H1 (cell line): Measurements from ENCODE around the gene CXCL11. TPM values are rescaled to one million over a fixed set of nuclear protein-coding genes. Genes with fewer than 3 reads are reported as not detected.

ENCODE experiments used
- CTCF ChIA-PET: fragments of 300-600 bp; sonication (Branson Sonifier 250); formaldehyde crosslinking; loops from one replicate; lab custom pipeline; 2021; ENCODE audit not compliant: partially characterized antibody; lab: Charles Lee
- POLR2A ChIA-PET: fragments of 300-600 bp; sonication (Branson Sonifier 250); formaldehyde crosslinking; loops from one replicate; lab custom pipeline; 2021; ENCODE audit warnings: inconsistent platforms; ENCODE audit not compliant: partially characterized antibody; lab: Charles Lee
- DNase-seq, 2 experiments: peaks; one replicate each; pipeline versions ENCODE4 v3.0.0 to v3.0.0-alpha.2; 2010 to 2022; ENCODE audit warnings: low spot score in 2 of 2, low read depth in 1 of 2, mixed read lengths in 1 of 2
- FAIRE-seq: peaks from 2 replicates; lab custom pipeline; 2011; peaks lifted over from hg19 to GRCh38; lab: Jason Lieb, UNC
- H2AFZ ChIP-seq: 2 replicates; pipeline ENCODE4 v1.8.1; 2012; ENCODE audit warnings: low read length, inconsistent platforms
- H2AK5ac ChIP-seq: 2 replicates; pipeline ENCODE4 v1.6.1; 2013; ENCODE audit warnings: low read depth, low read length
- H2BK120ac ChIP-seq: replicated peaks from 2 replicates; pipeline ENCODE3; 2013; ENCODE audit warnings: low read depth, low read length, inconsistent platforms
- H2BK12ac ChIP-seq: 2 replicates; pipeline ENCODE4 v1.6.1; 2013; ENCODE audit warnings: low read depth, low read length
- H2BK15ac ChIP-seq: 2 replicates; pipeline ENCODE4 v1.6.1; 2013; ENCODE audit warnings: low read length
- H2BK20ac ChIP-seq: 2 replicates; pipeline ENCODE4 v1.6.1; 2013; ENCODE audit warnings: low read length
- H2BK5ac ChIP-seq: 2 replicates; pipeline ENCODE4 v1.6.1; 2013; ENCODE audit warnings: low read depth, low read length
- H3K14ac ChIP-seq: 2 replicates; pipeline ENCODE4 v1.6.1; 2013; ENCODE audit warnings: inconsistent platforms; ENCODE audit not compliant: insufficient read length
- H3K18ac ChIP-seq: 2 replicates; pipeline ENCODE4 v1.6.1; 2013; ENCODE audit warnings: low read length; ENCODE audit errors: extremely low read depth
- H3K23ac ChIP-seq: 2 replicates; pipeline ENCODE4 v1.6.1; 2013; ENCODE audit warnings: inconsistent platforms; ENCODE audit not compliant: insufficient read length
- H3K23me2 ChIP-seq: 2 replicates; pipeline ENCODE4 v1.6.1; 2013; ENCODE audit warnings: low read depth, low read length
- H3K27ac ChIP-seq: 2 replicates; pipeline ENCODE4 v1.6.1; 2011; ENCODE audit warnings: low read depth, low read length, inconsistent platforms
- H3K27me3 ChIP-seq, 4 experiments: replicated peaks in 1 of 4; 1 replicate in 1 of 4; 2 replicates in 3 of 4; pipeline versions ENCODE4 v1.6.1 to v1.8.1; 2011 to 2013; ENCODE audit warnings: low read length in 3 of 4, mild to moderate bottlenecking in 3 of 4, inconsistent platforms in 2 of 4, mixed read lengths in 2 of 4, moderate library complexity in 1 of 4; ENCODE audit not compliant: control insufficient read depth in 3 of 4, insufficient read depth in 3 of 4; ENCODE audit errors: extremely low read depth in 1 of 4
- H3K36me3 ChIP-seq, 4 experiments: 2 replicates each; pipeline versions ENCODE4 v1.6.1 to v1.8.1; 2011 to 2013; ENCODE audit warnings: mild to moderate bottlenecking in 4 of 4, low read length in 3 of 4, moderate library complexity in 2 of 4, control low read depth in 1 of 4, inconsistent platforms in 1 of 4; ENCODE audit not compliant: insufficient read depth in 4 of 4, control insufficient read depth in 2 of 4
- H3K4ac ChIP-seq: replicated peaks from 2 replicates; pipeline ENCODE3; 2013; ENCODE audit warnings: low read length, low read depth, mixed read lengths, inconsistent platforms; ENCODE audit not compliant: insufficient read length
- H3K4me1 ChIP-seq, 4 experiments: replicated peaks in 1 of 4; 1 replicate in 1 of 4; 2 replicates in 3 of 4; pipeline versions ENCODE4 v1.6.1 to v1.8.1; 2011 to 2013; ENCODE audit warnings: low read length in 3 of 4, inconsistent platforms in 2 of 4, mixed read lengths in 1 of 4; ENCODE audit not compliant: insufficient read depth in 4 of 4, control insufficient read depth in 3 of 4
- H3K4me2 ChIP-seq, 2 experiments: 2 replicates each; pipeline versions ENCODE4 v1.6.1 to v1.8.1; 2011 to 2013; ENCODE audit warnings: low read depth in 2 of 2, low read length in 2 of 2, control low read depth in 1 of 2, inconsistent platforms in 1 of 2, mild to moderate bottlenecking in 1 of 2; ENCODE audit not compliant: insufficient read depth in 1 of 2
- H3K4me3 ChIP-seq, 4 experiments: fragments of 200-600, 300-600 bp in 1 of 4; sonication (generic), shearing (Covaris generic), sonication (Bioruptor Twin) in 1 of 4; 2 replicates each; pipeline versions ENCODE4 v1.5.1 to v1.8.1; 2011 to 2016; ENCODE audit warnings: low read length in 4 of 4, low read depth in 3 of 4, control low read depth in 2 of 4, inconsistent platforms in 2 of 4, mild to moderate bottlenecking in 2 of 4, mixed read lengths in 1 of 4, moderate library complexity in 1 of 4; ENCODE audit not compliant: insufficient read depth in 2 of 4; ENCODE audit errors: extremely low read depth in 1 of 4
- H3K56ac ChIP-seq: replicated peaks from 2 replicates; pipeline ENCODE3; 2013; ENCODE audit warnings: low read depth, mild to moderate bottlenecking, mixed read lengths, low read length, inconsistent platforms; ENCODE audit not compliant: insufficient read length
- H3K79me1 ChIP-seq: 2 replicates; pipeline ENCODE4 v1.6.1; 2013; ENCODE audit warnings: low read depth, low read length, control low read depth
- H3K79me2 ChIP-seq, 2 experiments: 2 replicates each; pipeline versions ENCODE4 v1.6.1 to v1.8.1; 2012 to 2013; ENCODE audit warnings: low read length in 2 of 2, mild to moderate bottlenecking in 2 of 2, inconsistent platforms in 1 of 2; ENCODE audit not compliant: insufficient read depth in 2 of 2, control insufficient read depth in 1 of 2
- H3K9ac ChIP-seq, 4 experiments: replicated peaks in 1 of 4; 1 replicate in 1 of 4; 2 replicates in 3 of 4; pipeline versions ENCODE4 v1.6.1 to v1.8.1; 2011 to 2013; ENCODE audit warnings: low read depth in 3 of 4, low read length in 3 of 4, control low read depth in 2 of 4, mild to moderate bottlenecking in 2 of 4, moderate library complexity in 2 of 4, inconsistent platforms in 1 of 4; ENCODE audit errors: extremely low read depth in 1 of 4
- H3K9me3 ChIP-seq, 2 experiments: 2 replicates each; pipeline versions ENCODE4 v1.6.1 to v1.8.1; 2012 to 2013; ENCODE audit warnings: mild to moderate bottlenecking in 2 of 2, moderate library complexity in 2 of 2, control low read depth in 1 of 2, inconsistent platforms in 1 of 2, low read depth in 1 of 2, low read length in 1 of 2, mixed read lengths in 1 of 2; ENCODE audit not compliant: insufficient read depth in 2 of 2
- H4K20me1 ChIP-seq, 2 experiments: replicated peaks in 1 of 2; 2 replicates each; pipeline versions ENCODE3 to v1.8.1; 2011 to 2013; ENCODE audit warnings: inconsistent platforms in 2 of 2, low read length in 2 of 2, mild to moderate bottlenecking in 1 of 2; ENCODE audit not compliant: insufficient read depth in 2 of 2, control insufficient read depth in 1 of 2
- H4K5ac ChIP-seq: 2 replicates; pipeline ENCODE4 v1.6.1; 2013; ENCODE audit warnings: low read length, low read depth, mixed read lengths, inconsistent platforms; ENCODE audit not compliant: insufficient read length
- H4K8ac ChIP-seq: 2 replicates; pipeline ENCODE4 v1.8.0; 2013; ENCODE audit warnings: mild to moderate bottlenecking, moderate library complexity, low read length, inconsistent platforms; ENCODE audit not compliant: insufficient read depth; ENCODE audit errors: extremely low read depth
- H4K91ac ChIP-seq: replicated peaks from 2 replicates; pipeline ENCODE3; 2013; ENCODE audit warnings: low read length, mixed read lengths, inconsistent platforms; ENCODE audit not compliant: insufficient read length
- BCL11A ChIP-seq, 2 experiments: IDR thresholded peaks; one replicate each; pipeline ENCODE4 v1.6.1; 2011; ENCODE audit warnings: low read depth in 2 of 2, low read length in 2 of 2, mild to moderate bottlenecking in 2 of 2
- CBX5 ChIP-seq: fragments of 300-800, 300-1000 bp; sonication (generic); IDR thresholded peaks from 2 replicates; pipeline ENCODE4 v1.7.1; 2016; ENCODE audit warnings: antibody characterized with exemption, low read length, low read depth
- CBX8 ChIP-seq: fragments of 300-800, 300-1000 bp; sonication (generic); IDR thresholded peaks from 2 replicates; pipeline ENCODE4 v1.7.1; 2016; ENCODE audit warnings: low read depth, low read length, borderline replicate concordance
- CEBPB ChIP-seq: IDR thresholded peaks from 2 replicates; pipeline ENCODE4 v1.6.1; 2012; ENCODE audit warnings: low read depth, low read length
- EGR1 ChIP-seq: IDR thresholded peaks from 2 replicates; pipeline ENCODE4 v1.6.1; 2011; ENCODE audit warnings: low read depth, low read length, borderline replicate concordance
- KDM1A ChIP-seq: fragments of 200-600, 300-600 bp; sonication (generic); IDR thresholded peaks from 2 replicates; pipeline ENCODE4 v1.7.1; 2016; ENCODE audit warnings: mild to moderate bottlenecking, low read length, borderline replicate concordance
- NANOG ChIP-seq: IDR thresholded peaks from 2 replicates; pipeline ENCODE4 v1.6.1; 2011; ENCODE audit warnings: low read length, low read depth, mild to moderate bottlenecking, inconsistent platforms; ENCODE audit not compliant: insufficient read depth, poor library complexity, severe bottlenecking
- PHF8 ChIP-seq: fragments of 200-600 bp; sonication (generic); conservative IDR thresholded peaks from 2 replicates; pipeline ENCODE4 v1.7.1; 2012; ENCODE audit warnings: low read depth, mild to moderate bottlenecking, inconsistent platforms, low read length, moderate library complexity
- POU5F1 ChIP-seq: IDR thresholded peaks from 2 replicates; pipeline ENCODE4 v1.6.1; 2011; ENCODE audit warnings: low read depth, mild to moderate bottlenecking, low read length, moderate library complexity
- RXRA ChIP-seq: IDR thresholded peaks from 2 replicates; pipeline ENCODE4 v1.6.1; 2011; ENCODE audit warnings: low read depth, mild to moderate bottlenecking, low read length, moderate library complexity; ENCODE audit not compliant: insufficient read depth
- SIX5 ChIP-seq: IDR thresholded peaks from 2 replicates; pipeline ENCODE4 v1.6.1; 2011; ENCODE audit warnings: mild to moderate bottlenecking, low read depth, low read length
- SP2 ChIP-seq: IDR thresholded peaks from 2 replicates; pipeline ENCODE4 v1.6.1; 2012; ENCODE audit warnings: mild to moderate bottlenecking, low read length, inconsistent platforms
- SRF ChIP-seq: IDR thresholded peaks from 2 replicates; pipeline ENCODE4 v1.6.1; 2011; ENCODE audit warnings: mild to moderate bottlenecking, low read depth, low read length, moderate library complexity
- SUZ12 ChIP-seq: fragments of 200-600 bp; sonication (generic); IDR thresholded peaks from 2 replicates; pipeline ENCODE4 v1.6.1; 2012; ENCODE audit warnings: mild to moderate bottlenecking, inconsistent platforms, low read length, moderate library complexity, mixed read lengths
- TCF12 ChIP-seq: IDR thresholded peaks from 2 replicates; pipeline ENCODE4 v1.6.1; 2011; ENCODE audit warnings: low read depth, mild to moderate bottlenecking, low read length
- WGBS, 2 experiments: shearing (Covaris generic) in 1 of 2; methylation state at CpG; one replicate each; pipeline versions ENCODE4 v1.1.6 to v1.1.7; 2013 to 2015; ENCODE audit warnings: low lambda C conversion rate in 2 of 2, mixed read lengths in 2 of 2, inconsistent platforms in 1 of 2, low coverage in 1 of 2, missing lambda C conversion rate in 1 of 2; ENCODE audit not compliant: insufficient replicate concordance in 2 of 2, insufficient coverage in 1 of 2, insufficient read length in 1 of 2; ENCODE audit errors: extremely low coverage in 1 of 2, missing lambda C conversion rate in 1 of 2; 5-methylcytosine and 5-hydroxymethylcytosine counted together
- polyA plus RNA-seq, 7 experiments: library from polyadenylated mRNA; depleted of rRNA in 3 of 7; stranded (reverse) in 5 of 7; unstranded in 2 of 7; fragments of >200 nt in 5 of 7; fragments of 200-250 nt in 2 of 7; gene quantifications; 1 replicate in 5 of 7; 2 replicates in 1 of 7; 4 replicates in 1 of 7; pipeline versions ENCODE4 v1.2.1 to v1.2.3, GENCODE V29; 2011 to 2013; ENCODE audit warnings: missing spikeins in 2 of 7, mixed read lengths in 2 of 7
- total RNA-seq: library from RNA; stranded (reverse); fragmentation: NEBNext Ultra II Directional; extraction: Animal tissue kit (Norgen Biotek cat#: 25700); gene quantifications from 2 replicates; pipeline ENCODE4 v1.2.1, GENCODE V29; 2021

Gene CXCL11
- total and polyA plus RNA-seq, 2 of the 8 experiments (the other 6 are each of a cell fraction or from before 2014, with no cell fraction given), result 0.18 TPM; not detected in 1

GRCh38 chr4:76002176-76002575 lies 33.7 kb downstream of the CXCL11 start:
- FAIRE-seq (no peak), DNase-seq (no peak)
- no peak overlapping the region for H2BK5ac ChIP-seq
- no peak overlapping the region for H2BK15ac ChIP-seq
- no peak overlapping the region for H4K5ac ChIP-seq
- H2BK20ac ChIP-seq, result no peak overlapping the region
- no peak overlapping the region for H3K23ac ChIP-seq
- no peak overlapping the region for H3K4me2 ChIP-seq
- H3K9me3 ChIP-seq, result no peaks in the 10 kb centered on the region
- no peaks in the 10 kb centered on the region for H3K79me2 ChIP-seq
- H3K4me3 ChIP-seq, result no peak overlapping the region
- no peaks in the 10 kb centered on the region for H3K23me2 ChIP-seq
- H3K9ac ChIP-seq, result no peak overlapping the region
- H3K18ac ChIP-seq, result 0 out of 2 replicates have a peak overlapping the region, but pooled peaks have one; percentile 24
- H3K36me3 ChIP-seq, result no peaks in the 10 kb centered on the region
- no peak overlapping the region for H3K14ac ChIP-seq
- no peak overlapping the region for H4K91ac ChIP-seq
- H4K20me1 ChIP-seq, result no peaks in the 10 kb centered on the region
- no peak overlapping the region for H4K8ac ChIP-seq
- H2AK5ac ChIP-seq, result no peak overlapping the region
- H3K56ac ChIP-seq, result no peak overlapping the region
- H3K79me1 ChIP-seq, result no peaks in the 10 kb centered on the region
- H2BK12ac ChIP-seq, result no peak overlapping the region
- 87% methylated on average over 4 of the region's 4 CpGs; no CpG with 5 or more reads in 1 of the 2 experiments for WGBS, 2 experiments
- no peak overlapping the region for H2AFZ ChIP-seq
- H3K4ac ChIP-seq, result no peak overlapping the region
- ChIA-PET POLR2A (no interaction called here), CTCF (interaction anchor here (0.7 to 1.2 kb wide), 4 partner anchors 8 to 107 kb away, joined by 3 to 6 read pairs (median 4); no protein-coding TSS in a partner anchor)
- H3K27me3 ChIP-seq, result no peaks in the 10 kb centered on the region
- no peak overlapping the region for H3K27ac ChIP-seq
- H3K4me1 ChIP-seq, result no peaks in the 10 kb centered on the region
- no peak overlapping the region for H2BK120ac ChIP-seq
- TF ChIP-seq TCF12, result no peak
- no peak for TF ChIP-seq RXRA
- TF ChIP-seq PHF8, result no peak
- no peak for TF ChIP-seq CEBPB
- no peak for TF ChIP-seq SRF
- no peak for TF ChIP-seq SUZ12
- TF ChIP-seq CBX8, result no peak
- TF ChIP-seq EGR1, result no peak
- TF ChIP-seq CBX5, result no peak
- TF ChIP-seq SIX5, result no peak
- no peak for TF ChIP-seq KDM1A
- no peak for TF ChIP-seq BCL11A (IDR thresholded peaks at IDR 0.05; ENCODE audit: low read depth in 2 of 2, low read length in 2 of 2)
- no peak for TF ChIP-seq POU5F1
- TF ChIP-seq SP2, result no peak
- no peak for TF ChIP-seq NANOG
